Suprapubic skin (tissue), 4 donors: ENCODE data around the gene DNAH1. TPM values are rescaled to one million over a fixed set of nuclear protein-coding genes. Genes with fewer than 3 reads are reported as not detected.

Source experiments
- DNase-seq, 2 donors: peaks; one replicate each; pipeline ENCODE4 v3.0.0-alpha.2; 2019; ENCODE audit warnings: low spot score in 2 of 2
- H3K27ac ChIP-seq: fragments of 200-600 bp; sonication (generic); one replicate; pipeline ENCODE4 v1.5.1; 2019
- H3K27me3 ChIP-seq: fragments of 200-600 bp; sonication (generic); one replicate; pipeline ENCODE4 v1.5.1; 2019
- H3K36me3 ChIP-seq: fragments of 200-600 bp; sonication (generic); one replicate; pipeline ENCODE4 v1.5.1; 2019
- H3K4me1 ChIP-seq: fragments of 200-600 bp; sonication (generic); one replicate; pipeline ENCODE4 v1.5.1; 2019
- H3K4me3 ChIP-seq: fragments of 200-600 bp; sonication (generic); one replicate; pipeline ENCODE4 v1.5.1; 2019; ENCODE audit warnings: mild to moderate bottlenecking
- H3K9me3 ChIP-seq: fragments of 200-600 bp; sonication (generic); one replicate; pipeline ENCODE4 v1.5.1; 2019
- EP300 ChIP-seq: sonication (generic); formaldehyde crosslinking; IDR thresholded peaks from one replicate; pipeline ENCODE4 v1.6.1; 2017; ENCODE audit warnings: antibody characterized with exemption
- POLR2A ChIP-seq, 2 donors: fragments of 450-650 bp; IDR thresholded peaks; one replicate each; pipeline ENCODE4 v1.6.1; 2017; ENCODE audit warnings: antibody characterized with exemption in 2 of 2, mild to moderate bottlenecking in 2 of 2, moderate library complexity in 2 of 2
- POLR2AphosphoS5 ChIP-seq, 3 donors: sonication (generic); formaldehyde crosslinking; IDR thresholded peaks; one replicate each; pipeline ENCODE4 v1.6.1; 2017; ENCODE audit warnings: antibody characterized with exemption in 3 of 3
- WGBS: methylation state at CpG from one replicate; pipeline ENCODE4 v1.1.5; 2018; 5-methylcytosine and 5-hydroxymethylcytosine counted together
- total RNA-seq, 4 donors: library from RNA; depleted of rRNA; stranded (reverse); fragments of >200 nt; gene quantifications; one replicate each; pipeline ENCODE4 v1.1.0, GENCODE V29; 2016
- TF ChIP-seq, protein P1 (sequence below), 2 donors: fragments of 200-600 bp in 1 of 2; fragments of 450-650 bp in 1 of 2; sonication (generic) in 1 of 2; IDR thresholded peaks; one replicate each; pipeline ENCODE4 v1.5.1; 2016 to 2019; ENCODE audit warnings: antibody characterized with exemption in 2 of 2, mild to moderate bottlenecking in 1 of 2, moderate library complexity in 1 of 2

Gene DNAH1
- total RNA-seq, 4 donors from 2014 or later, result 3.4 to 10.1 (median 7.7) TPM

DNA sequence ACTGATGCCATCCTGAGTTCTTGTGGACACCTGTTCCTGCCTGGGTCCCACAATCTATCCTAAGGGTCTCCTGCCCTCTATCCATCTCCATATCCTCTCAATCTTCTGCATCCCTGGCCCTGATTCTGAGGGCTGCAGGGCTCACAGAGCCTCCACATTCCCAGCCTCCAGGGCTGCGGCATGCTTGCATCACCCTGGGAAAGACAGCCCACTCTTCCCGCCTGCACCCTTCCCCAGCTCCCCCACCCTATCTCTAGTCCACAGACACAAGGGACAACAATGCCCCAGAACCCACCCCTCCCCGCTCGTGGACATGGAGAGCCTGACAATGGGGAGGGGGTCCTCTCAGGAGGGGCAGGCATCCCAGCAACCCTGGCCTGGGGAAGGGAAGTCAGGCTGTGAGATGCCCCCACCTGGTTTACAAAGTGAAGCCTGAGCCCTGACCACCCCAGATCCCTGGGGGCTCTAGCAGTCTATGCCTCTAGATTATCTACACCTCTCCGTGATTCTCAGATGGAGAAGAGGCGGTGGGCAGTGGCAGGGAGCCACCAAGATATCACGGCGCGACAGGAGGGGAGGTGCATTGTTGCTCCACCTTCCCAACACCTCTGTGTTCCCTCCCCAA is 118.5 kb downstream of the DNAH1 start:
- Histone ChIP-seq H3K4me1 (peaks cover 68% of the 10 kb centered on the region), H3K36me3 (no peaks in the 10 kb centered on the region), H3K27me3 (no peaks in the 10 kb centered on the region), H3K27ac (peak overlapping the region; percentile 25), H3K9me3 (no peaks in the 10 kb centered on the region), H3K4me3 (no peak overlapping the region)
- 95% methylated on average over 9 of the region's 9 CpGs for WGBS
- no peak for TF ChIP-seq POLR2AphosphoS5 (IDR thresholded peaks at IDR 0.05)
- TF ChIP-seq, protein P1, sequence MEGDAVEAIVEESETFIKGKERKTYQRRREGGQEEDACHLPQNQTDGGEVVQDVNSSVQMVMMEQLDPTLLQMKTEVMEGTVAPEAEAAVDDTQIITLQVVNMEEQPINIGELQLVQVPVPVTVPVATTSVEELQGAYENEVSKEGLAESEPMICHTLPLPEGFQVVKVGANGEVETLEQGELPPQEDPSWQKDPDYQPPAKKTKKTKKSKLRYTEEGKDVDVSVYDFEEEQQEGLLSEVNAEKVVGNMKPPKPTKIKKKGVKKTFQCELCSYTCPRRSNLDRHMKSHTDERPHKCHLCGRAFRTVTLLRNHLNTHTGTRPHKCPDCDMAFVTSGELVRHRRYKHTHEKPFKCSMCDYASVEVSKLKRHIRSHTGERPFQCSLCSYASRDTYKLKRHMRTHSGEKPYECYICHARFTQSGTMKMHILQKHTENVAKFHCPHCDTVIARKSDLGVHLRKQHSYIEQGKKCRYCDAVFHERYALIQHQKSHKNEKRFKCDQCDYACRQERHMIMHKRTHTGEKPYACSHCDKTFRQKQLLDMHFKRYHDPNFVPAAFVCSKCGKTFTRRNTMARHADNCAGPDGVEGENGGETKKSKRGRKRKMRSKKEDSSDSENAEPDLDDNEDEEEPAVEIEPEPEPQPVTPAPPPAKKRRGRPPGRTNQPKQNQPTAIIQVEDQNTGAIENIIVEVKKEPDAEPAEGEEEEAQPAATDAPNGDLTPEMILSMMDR (IDR thresholded peaks at IDR 0.05), result no peak
- no peak for DNase-seq

DNA sequence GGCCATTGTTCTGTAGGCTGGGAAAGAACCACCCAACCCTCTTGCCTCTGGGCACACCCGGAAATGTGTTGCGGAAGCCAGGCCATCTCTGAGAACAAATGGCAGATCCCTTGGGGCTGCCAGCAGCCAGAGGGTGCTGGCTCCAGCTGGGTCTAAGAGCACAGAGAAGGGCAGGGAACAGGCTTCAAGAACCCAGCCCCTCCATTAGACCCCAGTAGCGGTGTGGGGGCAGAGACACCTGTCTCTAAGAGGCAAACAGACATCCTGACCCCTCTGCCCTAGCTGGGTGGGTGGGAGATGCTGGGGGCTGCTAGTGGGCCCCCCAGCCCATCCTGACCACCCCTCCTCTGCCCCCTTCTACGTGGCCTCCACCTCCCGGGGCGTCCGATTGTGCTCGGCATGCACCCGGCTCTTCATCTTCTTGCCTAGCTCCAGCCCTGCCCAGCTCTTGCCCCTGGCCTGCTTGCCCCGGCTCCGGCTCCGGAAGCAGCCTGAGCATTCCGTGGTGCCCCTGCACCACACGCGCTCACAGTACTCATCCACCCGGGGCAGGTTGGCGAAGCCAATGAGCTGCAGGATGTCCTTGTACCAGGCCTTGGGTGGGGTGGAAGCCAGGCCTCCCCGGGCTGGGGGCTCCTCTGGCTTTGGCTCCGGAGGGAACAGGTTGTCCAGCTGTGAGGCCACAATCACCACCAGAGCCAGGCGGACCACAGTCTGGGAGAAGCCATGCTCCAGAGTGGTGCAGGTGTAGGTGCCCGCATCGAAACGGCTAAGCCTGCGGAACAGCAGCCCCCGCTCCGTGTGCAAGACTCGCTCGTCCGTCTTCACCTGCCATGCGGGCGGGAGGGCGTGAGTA is 119.4 kb downstream of the DNAH1 start:
- H3K4me3 ChIP-seq, result no peak overlapping the region
- peak overlapping the region; percentile 25 for H3K27ac ChIP-seq
- TF ChIP-seq POLR2A (IDR thresholded peaks at IDR 0.05) (no peak), POLR2AphosphoS5 (IDR thresholded peaks at IDR 0.05) (no peak), EP300 (no peak)
- TF ChIP-seq, protein P1 (IDR thresholded peaks at IDR 0.05), result no peak
- 97% methylated on average over 18 of the region's 32 CpGs for WGBS
- H3K27me3 ChIP-seq, result no peaks in the 10 kb centered on the region
- H3K36me3 ChIP-seq, result no peaks in the 10 kb centered on the region
- H3K4me1 ChIP-seq, result peaks cover 66% of the 10 kb centered on the region
- DNase-seq, result peak in 1 of 2 donors; percentile 75
- no peaks in the 10 kb centered on the region for H3K9me3 ChIP-seq

DNA sequence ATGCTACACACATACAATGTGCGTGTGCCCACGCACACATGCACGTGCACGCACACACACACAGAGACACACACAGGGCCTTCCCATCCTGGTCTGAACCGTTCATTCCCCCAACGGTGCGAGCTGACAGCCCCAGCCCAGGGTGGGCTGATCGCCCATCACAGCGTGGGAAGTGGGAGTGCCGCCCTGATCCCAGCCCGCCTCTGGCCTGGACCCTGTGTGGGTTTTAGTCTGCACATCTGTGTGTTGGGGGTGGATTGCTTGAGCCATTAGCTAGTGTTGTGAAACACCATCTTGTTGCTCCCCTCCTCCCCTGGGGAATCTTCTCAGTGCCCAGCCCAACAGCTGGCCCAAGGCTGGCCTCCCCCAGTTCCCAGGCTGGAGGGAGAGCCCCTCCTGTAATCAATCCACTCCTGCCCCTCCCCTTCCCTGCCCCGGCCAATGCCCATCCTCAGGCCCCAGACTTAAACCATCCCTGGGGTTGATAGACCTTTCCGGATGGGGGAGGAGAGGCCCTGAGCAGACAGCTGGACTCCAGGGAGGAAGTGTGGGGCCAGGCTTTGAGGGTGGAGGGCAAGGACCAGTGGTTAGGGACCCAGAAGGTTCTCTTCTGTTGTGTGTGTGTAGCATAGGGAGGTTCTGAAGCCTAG is 120.5 kb downstream of the DNAH1 start:
- H3K4me3 ChIP-seq, result no peak overlapping the region
- peak overlapping the region; percentile 38 for H3K27ac ChIP-seq
- no peaks in the 10 kb centered on the region for H3K36me3 ChIP-seq
- peaks cover 65% of the 10 kb centered on the region for H3K4me1 ChIP-seq
- TF ChIP-seq POLR2A (IDR thresholded peaks at IDR 0.05) (no peak), POLR2AphosphoS5 (IDR thresholded peaks at IDR 0.05) (no peak), EP300 (no peak)
- TF ChIP-seq, protein P1 (IDR thresholded peaks at IDR 0.05), result no peak
- no peaks in the 10 kb centered on the region for H3K9me3 ChIP-seq
- WGBS, result 50% methylated on average over 7 of the region's 13 CpGs
- peak in 1 of 2 donors; percentile 66 for DNase-seq
- H3K27me3 ChIP-seq, result no peaks in the 10 kb centered on the region

DNA sequence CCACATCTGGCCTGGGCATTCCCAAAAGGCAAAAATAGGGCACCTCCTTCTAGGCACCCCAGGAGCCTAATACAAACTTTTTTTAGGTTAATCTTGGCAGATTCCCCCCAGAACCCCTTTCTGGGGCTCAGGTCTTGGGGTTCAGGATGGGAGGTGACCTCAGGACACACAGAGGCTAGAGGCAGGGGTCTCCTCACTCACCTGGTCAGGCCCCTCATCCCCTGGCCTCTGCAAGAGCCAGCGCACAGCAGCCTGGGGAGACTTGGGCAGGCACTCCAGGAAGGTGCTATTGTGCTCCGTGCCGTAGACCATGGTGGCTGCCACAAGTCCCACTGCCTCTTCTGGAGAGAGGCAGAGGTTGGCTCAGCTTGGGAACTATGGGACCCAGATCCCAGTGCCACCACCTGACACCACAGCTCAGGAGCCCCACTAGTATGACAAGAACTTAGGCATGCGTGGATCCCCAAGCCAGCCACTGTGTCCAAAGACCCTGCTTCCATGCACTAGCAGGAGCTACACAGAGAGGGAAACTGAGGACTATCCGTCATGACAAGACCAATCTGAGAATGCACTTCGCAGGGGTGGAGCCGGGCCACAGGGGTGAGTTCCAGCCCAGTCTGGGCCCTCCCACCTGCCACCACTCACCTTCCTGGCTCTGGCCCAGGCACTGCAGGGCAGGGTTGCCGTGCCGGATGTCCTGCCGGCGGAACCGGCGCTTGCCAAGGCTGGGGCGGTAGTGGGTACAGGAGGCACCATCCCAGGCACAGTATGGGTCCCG is 121.4 kb downstream of the DNAH1 start:
- no peak overlapping the region for H3K4me3 ChIP-seq
- no peaks in the 10 kb centered on the region for H3K27me3 ChIP-seq
- H3K4me1 ChIP-seq, result peaks cover 63% of the 10 kb centered on the region
- H3K9me3 ChIP-seq, result no peaks in the 10 kb centered on the region
- peak overlapping the region; percentile 44 for H3K27ac ChIP-seq
- DNase-seq, result peak in 1 of 2 donors; percentile 70
- no peak for TF ChIP-seq POLR2AphosphoS5 (IDR thresholded peaks at IDR 0.05)
- TF ChIP-seq EP300, result no peak
- TF ChIP-seq, protein P1 (IDR thresholded peaks at IDR 0.05), result no peak
- TF ChIP-seq POLR2A (IDR thresholded peaks at IDR 0.05), result no peak
- WGBS, result 73% methylated on average over 12 of the region's 15 CpGs
- H3K36me3 ChIP-seq, result no peaks in the 10 kb centered on the region
